Ascending aorta (tissue), 2 donors: ENCODE results near the gene MCTP2. TPM values are rescaled to one million over a fixed set of nuclear protein-coding genes. Genes with fewer than 3 reads are reported as not detected.

Experiments
- DNase-seq, 2 donors: peaks; one replicate each; pipeline ENCODE4 v3.0.0-alpha.2; 2019; ENCODE audit warnings: low spot score in 2 of 2
- H3K27ac ChIP-seq, 2 donors: fragments of 200-600 bp; sonication (generic); one replicate each; pipeline ENCODE4 v1.5.1; 2016 to 2017; ENCODE audit warnings: mild to moderate bottlenecking in 1 of 2
- H3K27me3 ChIP-seq: fragments of 200-600 bp; sonication (generic); one replicate; pipeline ENCODE4 v1.5.1; 2017
- H3K36me3 ChIP-seq, 2 donors: fragments of 200-600 bp; sonication (generic); one replicate each; pipeline ENCODE4 v1.5.1; 2016
- H3K4me1 ChIP-seq, 2 donors: fragments of 200-600 bp; sonication (generic); one replicate each; pipeline ENCODE4 v1.5.1; 2016 to 2017; ENCODE audit warnings: mild to moderate bottlenecking in 1 of 2
- H3K4me3 ChIP-seq, 2 donors: fragments of 200-600 bp; sonication (generic); one replicate each; pipeline ENCODE4 v1.5.1; 2016 to 2017; ENCODE audit warnings: mild to moderate bottlenecking in 1 of 2
- H3K9me3 ChIP-seq, 2 donors: fragments of 200-600 bp; sonication (generic); one replicate each; pipeline ENCODE4 v1.5.1; 2016
- CTCF ChIP-seq, 3 experiments: fragments of 200-600 bp in 2 of 3; fragments of 450-650 bp in 1 of 3; sonication (generic) in 2 of 3; IDR thresholded peaks; one replicate each; pipeline ENCODE4 v1.5.1; 2016 to 2019; ENCODE audit warnings: antibody characterized with exemption in 3 of 3, mild to moderate bottlenecking in 1 of 3, moderate library complexity in 1 of 3
- intact Hi-C: fragments of 100-400 bp; cut with DNase I; formaldehyde crosslinking; loops from one replicate; pipeline ENCODE4 v1.15.1; 2023
- total RNA-seq: library from RNA; depleted of rRNA; stranded (reverse); fragments of >200 nt; gene quantifications from one replicate; pipeline ENCODE4 v1.1.0, GENCODE V29; 2016

The MCTP2 gene
- total RNA-seq, 1 donor from 2014 or later, result 25.5 TPM

- Histone ChIP-seq H3K4me1 (no peaks in the 10 kb centered on the region), H3K9me3 (no peaks in the 10 kb centered on the region), H3K36me3 (no peaks in the 10 kb centered on the region), H3K27ac (no peak overlapping the region), H3K4me3 (no peak overlapping the region), H3K27me3 (no peaks in the 10 kb centered on the region)
- DNase-seq, result no peak
- intact Hi-C loops, result no loop called here
- no peak for TF ChIP-seq CTCF (IDR thresholded peaks at IDR 0.05)
Measured at GRCh38 chr15:94335616-94336015, 104.3 kb downstream of the MCTP2 start.

DNA sequence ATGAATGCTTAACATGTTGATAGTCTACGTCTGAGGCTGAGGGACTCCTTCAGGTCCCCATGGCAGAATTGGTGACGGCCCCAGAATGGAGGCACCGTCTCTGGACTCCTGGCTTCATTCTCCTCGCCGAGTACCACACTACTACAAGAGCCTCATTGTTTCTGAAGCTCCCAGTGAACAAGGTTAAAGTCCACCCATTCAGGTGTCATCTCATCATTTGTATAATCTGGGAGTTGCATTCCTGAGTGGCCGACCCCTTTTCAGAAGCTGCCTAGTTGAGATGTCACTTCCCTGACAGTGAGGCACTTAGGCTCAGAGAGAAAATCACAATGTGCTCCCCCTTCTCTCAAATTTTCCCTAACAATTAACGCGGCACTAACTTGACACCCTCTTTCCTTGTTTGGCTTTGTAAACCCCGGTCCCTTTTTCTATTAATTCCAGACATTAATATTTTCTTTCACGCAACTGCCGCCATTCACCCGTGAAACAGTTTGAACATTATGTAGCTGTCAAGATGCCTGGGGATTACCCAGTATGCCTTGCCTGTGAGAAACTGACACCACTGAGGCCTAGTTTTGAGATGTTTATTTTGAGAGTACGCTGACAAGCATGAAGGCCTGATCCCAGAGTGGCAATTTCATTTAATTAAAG is 105.6 kb downstream of the MCTP2 start:
- TF ChIP-seq CTCF (IDR thresholded peaks at IDR 0.05), result no peak
- Histone ChIP-seq H3K4me3 (no peak overlapping the region), H3K36me3 (no peaks in the 10 kb centered on the region), H3K4me1 (no peaks in the 10 kb centered on the region), H3K27ac (no peak overlapping the region), H3K9me3 (no peaks in the 10 kb centered on the region), H3K27me3 (no peaks in the 10 kb centered on the region)
- DNase-seq, result no peak
- intact Hi-C loops, result no loop called here

- no peak overlapping the region for H3K4me3 ChIP-seq
- no peaks in the 10 kb centered on the region for H3K27me3 ChIP-seq
- intact Hi-C loops, result no loop called here
- DNase-seq, result no peak
- H3K9me3 ChIP-seq, result no peaks in the 10 kb centered on the region
- no peaks in the 10 kb centered on the region for H3K4me1 ChIP-seq
- no peak overlapping the region for H3K27ac ChIP-seq
- no peaks in the 10 kb centered on the region for H3K36me3 ChIP-seq
- no peak for TF ChIP-seq CTCF (IDR thresholded peaks at IDR 0.05)
Measured at GRCh38 chr15:94338243-94338846, 107.0 kb downstream of the MCTP2 start.

DNA sequence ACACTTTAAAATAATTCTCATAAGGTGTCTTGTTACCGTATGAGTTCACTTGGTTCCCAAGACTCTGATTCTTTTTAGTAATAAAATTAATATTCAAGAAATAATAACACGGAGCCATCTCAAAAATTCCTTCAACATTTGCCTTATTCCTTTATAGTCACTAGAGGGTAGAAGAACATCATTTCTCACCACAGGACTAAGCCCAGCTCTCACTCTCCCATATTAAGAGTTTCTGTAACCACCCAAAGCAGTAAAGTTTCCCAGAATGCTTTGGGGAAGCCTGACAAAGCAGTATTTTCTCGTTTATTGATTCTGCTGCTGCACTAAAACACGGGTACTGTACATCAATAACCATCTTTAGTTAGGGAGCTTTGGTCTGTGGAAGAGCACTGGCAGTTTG is 114.9 kb downstream of the MCTP2 start:
- no peak for DNase-seq
- no peaks in the 10 kb centered on the region for H3K27me3 ChIP-seq
- H3K36me3 ChIP-seq, result no peaks in the 10 kb centered on the region
- TF ChIP-seq CTCF (IDR thresholded peaks at IDR 0.05), result no peak
- H3K4me1 ChIP-seq, result no peaks in the 10 kb centered on the region
- H3K4me3 ChIP-seq, result no peak overlapping the region
- no peaks in the 10 kb centered on the region for H3K9me3 ChIP-seq
- no peak overlapping the region for H3K27ac ChIP-seq
- intact Hi-C loops, result no loop called here

DNA sequence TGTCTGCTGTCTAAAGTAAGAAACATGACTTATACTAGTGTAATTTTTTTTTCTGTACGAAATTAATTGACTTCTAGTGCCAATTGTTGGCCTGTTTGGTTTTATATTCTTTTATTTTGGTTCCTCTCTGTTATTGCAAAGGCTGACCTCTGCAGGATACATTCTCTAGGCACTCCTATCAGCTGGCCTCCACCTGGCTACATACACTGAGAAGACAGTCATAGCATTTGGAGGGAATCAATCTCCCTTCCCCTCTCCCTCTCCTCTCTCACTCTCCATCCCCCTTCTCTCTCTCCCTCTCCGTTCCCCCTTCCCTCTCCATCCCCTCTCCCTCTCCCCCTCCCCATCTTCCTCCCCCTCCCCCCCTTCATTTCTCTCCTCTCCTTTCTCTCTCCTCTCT is 116.7 kb downstream of the MCTP2 start:
- intact Hi-C loops, result no loop called here
- Histone ChIP-seq H3K36me3 (no peaks in the 10 kb centered on the region), H3K27me3 (no peaks in the 10 kb centered on the region), H3K4me1 (no peaks in the 10 kb centered on the region), H3K9me3 (no peaks in the 10 kb centered on the region), H3K4me3 (no peak overlapping the region), H3K27ac (no peak overlapping the region)
- no peak for DNase-seq
- no peak for TF ChIP-seq CTCF (IDR thresholded peaks at IDR 0.05)
